AG04450 (cell line): Measurements from ENCODE around the gene THADA. TPM values are rescaled to one million over a fixed set of nuclear protein-coding genes. Genes with fewer than 3 reads are reported as not detected.

Source experiments
- CTCF ChIA-PET: fragments of 300-600, 350-600 bp; formaldehyde crosslinking; extraction: SDS; loops from one replicate; lab custom pipeline; 2022; ENCODE audit warnings: antibody characterized with exemption, inconsistent platforms; lab: Charles Lee
- POLR2A ChIA-PET: fragments of 350-600 bp; formaldehyde crosslinking; extraction: SDS; loops from one replicate; lab custom pipeline; 2021; ENCODE audit warnings: antibody characterized with exemption, inconsistent platforms; lab: Yijun Ruan, JAX
- DNase-seq: peaks from one replicate; pipeline ENCODE4 v3.0.0-alpha.2; 2011; ENCODE audit warnings: low read depth, low spot score
- H3K27ac ChIP-seq: one replicate; pipeline ENCODE4 v1.5.1; 2012; ENCODE audit warnings: low read depth, low read length, control low read depth
- H3K27me3 ChIP-seq: one replicate; pipeline ENCODE4 v1.6.0; 2012; ENCODE audit warnings: low read length; ENCODE audit not compliant: control insufficient read depth, insufficient read depth
- H3K4me3 ChIP-seq: 2 replicates; pipeline ENCODE4 v1.5.1; 2011; ENCODE audit warnings: mild to moderate bottlenecking, low read depth, low read length, control low read depth
- H3K9me3 ChIP-seq: 2 replicates; pipeline ENCODE4 v1.5.1; 2012; ENCODE audit warnings: low read length; ENCODE audit not compliant: control insufficient read depth, insufficient read depth
- CTCF ChIP-seq: IDR thresholded peaks from 2 replicates; pipeline ENCODE4 v1.5.1; 2011; ENCODE audit warnings: low read depth, low read length, control low read depth, inconsistent platforms
- polyA minus RNA-seq: library from RNA; depleted of rRNA, polyadenylated mRNA; stranded (reverse); fragments of >200 nt; gene quantifications from 2 replicates; pipeline ENCODE4 v1.2.3, GENCODE V29; 2011; rRNA and poly(A)+ RNA removed
- polyA plus RNA-seq: library from polyadenylated mRNA; depleted of rRNA; stranded (reverse); fragments of >200 nt; gene quantifications from 2 replicates; pipeline ENCODE4 v1.2.3, GENCODE V29; 2011; rRNA removed

Gene THADA
- polyA plus RNA-seq, result 15.0 and 17.8 TPM in 2 replicates
- polyA minus RNA-seq, result 56.8 and 68.0 TPM in 2 replicates

- peak within 1 kb of the TSS; percentile 92 for H3K4me3 ChIP-seq
- H3K27ac ChIP-seq, result peak within 1 kb of the TSS; percentile 93
- DNase-seq, result peak; percentile 98
- no peaks in the 10 kb centered on the region for H3K27me3 ChIP-seq
- ChIA-PET CTCF (interaction anchor here (0.8 to 1.7 kb wide), 3 partner anchors 9 to 19 kb away, joined by 3 to 7 read pairs (median 3); no protein-coding TSS in a partner anchor), POLR2A (interaction anchor here (0.6 to 1.8 kb wide), 8 partner anchors 9 to 785 kb away, joined by 3 to 18 read pairs (median 3); no protein-coding TSS in a partner anchor)
- no peak for TF ChIP-seq CTCF
- no peaks in the 10 kb centered on the region for H3K9me3 ChIP-seq
Measured at GRCh38 chr2:43595603-43596412, at the start of gene THADA. TSS of gene THADA (minus strand) at chr2:43596038. CDS start at chr2:43592392, 3,646 bp downstream.

GRCh38 chr2:43643680-43644079 lies 47.8 kb upstream of the THADA start:
- H3K4me3 ChIP-seq, result no peak overlapping the region
- ChIA-PET CTCF (no interaction called here), POLR2A (interaction anchor here (0.9 kb wide), 1 partner anchor 9 kb away, joined by 4 read pairs; no protein-coding TSS in a partner anchor)
- no peak for DNase-seq
- no peaks in the 10 kb centered on the region for H3K9me3 ChIP-seq
- TF ChIP-seq CTCF, result no peak
- H3K27ac ChIP-seq, result no peak overlapping the region
- no peaks in the 10 kb centered on the region for H3K27me3 ChIP-seq

GRCh38 chr2:43642363-43642762 lies 46.5 kb upstream of the THADA start:
- CTCF ChIA-PET, result no interaction called here
- POLR2A ChIA-PET, result no interaction called here
- Histone ChIP-seq H3K27ac (no peak overlapping the region), H3K27me3 (no peaks in the 10 kb centered on the region), H3K4me3 (no peak overlapping the region), H3K9me3 (no peaks in the 10 kb centered on the region)
- no peak for DNase-seq
- no peak for TF ChIP-seq CTCF

GRCh38 chr2:43637030-43637803 lies 41.4 kb upstream of the THADA start, which contains the start of gene PLEKHH2:
TSS of gene PLEKHH2 (plus strand) at chr2:43637260. CDS start at chr2:43644674, 7,414 bp downstream.
- CTCF ChIA-PET, result interaction anchor here (1.4 kb wide), 1 partner anchor 26 kb away, joined by 3 read pairs; no protein-coding TSS in a partner anchor
- no peak within 1 kb of the TSS for H3K27ac ChIP-seq
- DNase-seq, result peak; percentile 51

More at GRCh38 chr2:43637030-43637803, 41.4 kb upstream of the THADA start, which contains the start of gene PLEKHH2:
- Histone ChIP-seq H3K4me3 (peak within 1 kb of the TSS; percentile 68), H3K9me3 (no peaks in the 10 kb centered on the region), H3K27me3 (no peaks in the 10 kb centered on the region)
- POLR2A ChIA-PET, result interaction anchor here (0.6 to 1.0 kb wide), 3 partner anchors 12 to 590 kb away, joined by 3 to 7 read pairs (median 3); no protein-coding TSS in a partner anchor
- TF ChIP-seq CTCF, result no peak
